Tibial artery (tissue), 4 donors: ENCODE measurements around the gene SEC24D.

ENCODE experiments used
- DNase-seq, 2 donors: peaks; one replicate each; pipeline ENCODE4 v3.0.0-alpha.2; 2019
- H3K27ac ChIP-seq, 2 donors: fragments of 200-600 bp; sonication (generic) in 1 of 2; 1 replicate in 1 of 2; 2 replicates in 1 of 2; pipeline ENCODE4 v1.5.1; 2018 to 2019; ENCODE audit warnings: mild to moderate bottlenecking in 1 of 2
- H3K27me3 ChIP-seq, 2 donors: fragments of 200-600 bp; sonication (generic) in 1 of 2; one replicate each; pipeline versions ENCODE4 v1.5.1 to v1.6.0; 2016 to 2019
- H3K36me3 ChIP-seq, 3 donors: fragments of 200-600 bp; sonication (generic) in 2 of 3; one replicate each; pipeline ENCODE4 v1.5.1; 2016 to 2019; ENCODE audit warnings: mild to moderate bottlenecking in 2 of 3
- H3K4me1 ChIP-seq, 4 donors: fragments of 200-600 bp; sonication (generic) in 2 of 4; 1 replicate in 3 of 4; 2 replicates in 1 of 4; pipeline ENCODE4 v1.5.1; 2016 to 2019
- H3K4me3 ChIP-seq, 2 donors: fragments of 200-600 bp; sonication (generic) in 1 of 2; 1 replicate in 1 of 2; 2 replicates in 1 of 2; pipeline ENCODE4 v1.5.1; 2018 to 2019; ENCODE audit warnings: mild to moderate bottlenecking in 2 of 2
- H3K9me3 ChIP-seq, 3 donors: fragments of 200-600 bp; sonication (generic) in 1 of 3; one replicate each; pipeline ENCODE4 v1.5.1; 2016 to 2019
- intact Hi-C: fragments of 100-400 bp; cut with DNase I; formaldehyde crosslinking; loops from one replicate; pipeline ENCODE4 v1.15.0; 2023; ENCODE audit warnings: low total_unique reads
- TF ChIP-seq, protein P1 (sequence below), 2 experiments: fragments of 200-600 bp in 1 of 2; fragments of 450-650 bp in 1 of 2; IDR thresholded peaks; one replicate each; pipeline ENCODE4 v1.5.1; 2017 to 2019; ENCODE audit warnings: antibody characterized with exemption in 2 of 2, mild to moderate bottlenecking in 1 of 2, moderate library complexity in 1 of 2

Gene SEC24D

DNA sequence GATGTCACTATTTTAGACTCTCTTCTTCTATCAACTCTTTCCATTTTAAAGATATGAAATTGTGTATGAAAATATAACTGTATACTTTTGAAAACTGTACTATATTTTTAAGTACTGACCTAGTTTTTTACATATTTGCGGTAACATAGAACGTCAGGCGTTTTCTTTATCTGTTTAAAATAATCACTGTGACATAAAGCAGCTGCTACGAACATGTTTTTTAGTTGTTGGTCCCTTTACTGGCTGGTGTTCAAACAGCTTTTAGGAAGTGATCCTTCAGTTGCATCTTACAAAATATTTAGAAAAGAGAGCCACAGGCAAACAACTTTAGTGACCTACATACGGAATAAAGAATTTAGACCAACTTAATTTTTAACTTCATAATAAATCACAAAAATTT, 77.6 kb downstream of the SEC24D start:
- DNase-seq = no peak
- peaks cover 0 to 5% (median 0%) of the 10 kb centered on the region in 3 donors for H3K36me3 ChIP-seq
- H3K4me3 ChIP-seq = no peak overlapping the region
- intact Hi-C loops = no loop called here
- H3K27me3 ChIP-seq = no peaks in the 10 kb centered on the region
- peaks cover 0 to 100% (median 77%) of the 10 kb centered on the region in 4 donors for H3K4me1 ChIP-seq
- TF ChIP-seq, protein P1, sequence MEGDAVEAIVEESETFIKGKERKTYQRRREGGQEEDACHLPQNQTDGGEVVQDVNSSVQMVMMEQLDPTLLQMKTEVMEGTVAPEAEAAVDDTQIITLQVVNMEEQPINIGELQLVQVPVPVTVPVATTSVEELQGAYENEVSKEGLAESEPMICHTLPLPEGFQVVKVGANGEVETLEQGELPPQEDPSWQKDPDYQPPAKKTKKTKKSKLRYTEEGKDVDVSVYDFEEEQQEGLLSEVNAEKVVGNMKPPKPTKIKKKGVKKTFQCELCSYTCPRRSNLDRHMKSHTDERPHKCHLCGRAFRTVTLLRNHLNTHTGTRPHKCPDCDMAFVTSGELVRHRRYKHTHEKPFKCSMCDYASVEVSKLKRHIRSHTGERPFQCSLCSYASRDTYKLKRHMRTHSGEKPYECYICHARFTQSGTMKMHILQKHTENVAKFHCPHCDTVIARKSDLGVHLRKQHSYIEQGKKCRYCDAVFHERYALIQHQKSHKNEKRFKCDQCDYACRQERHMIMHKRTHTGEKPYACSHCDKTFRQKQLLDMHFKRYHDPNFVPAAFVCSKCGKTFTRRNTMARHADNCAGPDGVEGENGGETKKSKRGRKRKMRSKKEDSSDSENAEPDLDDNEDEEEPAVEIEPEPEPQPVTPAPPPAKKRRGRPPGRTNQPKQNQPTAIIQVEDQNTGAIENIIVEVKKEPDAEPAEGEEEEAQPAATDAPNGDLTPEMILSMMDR (IDR thresholded peaks at IDR 0.05) = no peak
- no peaks in the 10 kb centered on the region for H3K9me3 ChIP-seq
- peak overlapping the region; percentile 81 to 84 for H3K27ac ChIP-seq

GRCh38 chr4:118757761-118758251, 78.1 kb downstream of the SEC24D start:
- no peak for DNase-seq
- TF ChIP-seq, protein P1 (IDR thresholded peaks at IDR 0.05) = no peak
- Histone ChIP-seq H3K4me1 (peaks cover 0 to 100% (median 73%) of the 10 kb centered on the region in 4 donors), H3K27me3 (no peaks in the 10 kb centered on the region), H3K36me3 (peaks cover 0 to 5% (median 0%) of the 10 kb centered on the region in 3 donors), H3K9me3 (no peaks in the 10 kb centered on the region), H3K4me3 (no peak overlapping the region), H3K27ac (peak overlapping the region; percentile 81 to 84)
- intact Hi-C loops = no loop called here

DNA sequence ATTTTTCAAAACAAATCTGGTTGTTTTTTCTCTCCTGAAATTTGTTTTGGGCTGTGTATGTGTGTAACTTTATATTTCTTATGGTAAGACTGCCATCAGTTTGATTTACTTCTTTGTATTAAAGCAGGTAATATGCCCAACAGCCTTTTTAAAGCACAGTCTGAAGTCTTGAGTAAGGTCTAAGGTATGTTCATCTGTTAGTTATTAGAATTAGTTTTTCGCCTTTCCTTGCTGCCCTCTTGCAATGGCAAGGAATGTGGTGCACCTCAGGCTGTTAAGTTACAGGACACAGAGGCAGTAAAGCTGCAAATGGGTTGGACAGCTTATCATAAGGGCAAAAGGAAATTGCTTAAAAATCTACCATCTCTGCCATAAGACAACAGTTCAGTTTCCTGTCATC, 79.0 kb downstream of the SEC24D start:
- TF ChIP-seq, protein P1 (IDR thresholded peaks at IDR 0.05) = no peak
- peak overlapping the region; percentile 81 to 84 for H3K27ac ChIP-seq
- no peak overlapping the region for H3K4me3 ChIP-seq
- H3K4me1 ChIP-seq = peaks cover 0 to 100% (median 65%) of the 10 kb centered on the region in 4 donors
- intact Hi-C loops = no loop called here
- no peak for DNase-seq
- no peaks in the 10 kb centered on the region for H3K27me3 ChIP-seq
- H3K9me3 ChIP-seq = no peaks in the 10 kb centered on the region
- H3K36me3 ChIP-seq = peaks cover 0 to 5% (median 1%) of the 10 kb centered on the region in 3 donors

DNA sequence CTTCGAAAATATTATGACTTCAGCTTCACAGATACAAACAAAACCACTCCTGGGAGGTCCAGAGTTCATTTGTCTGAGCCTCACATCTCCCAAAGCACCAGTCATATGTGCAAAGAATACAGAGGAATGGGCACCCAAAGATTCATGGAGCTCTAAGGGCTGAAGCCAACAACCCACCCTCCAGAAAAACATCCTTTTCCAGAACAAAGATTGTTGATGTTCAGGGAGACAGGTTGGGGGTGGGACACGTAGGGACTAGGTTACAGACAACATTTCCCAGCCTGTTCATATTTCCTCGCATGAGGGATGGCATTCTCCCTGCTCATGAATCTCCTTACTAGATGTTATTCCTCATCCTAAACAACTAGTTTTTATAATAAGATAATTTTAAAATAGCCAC, 79.5 kb downstream of the SEC24D start:
- Histone ChIP-seq H3K27me3 (no peaks in the 10 kb centered on the region), H3K4me1 (peaks cover 3 to 100% (median 62%) of the 10 kb centered on the region in 4 donors), H3K36me3 (peaks cover under 1 to 5% (median 5%) of the 10 kb centered on the region in 3 donors), H3K9me3 (no peaks in the 10 kb centered on the region), H3K4me3 (no peak overlapping the region), H3K27ac (peak overlapping the region; percentile 81 to 84)
- TF ChIP-seq, protein P1 (IDR thresholded peaks at IDR 0.05) = no peak
- no peak for DNase-seq
- intact Hi-C loops = no loop called here

DNA sequence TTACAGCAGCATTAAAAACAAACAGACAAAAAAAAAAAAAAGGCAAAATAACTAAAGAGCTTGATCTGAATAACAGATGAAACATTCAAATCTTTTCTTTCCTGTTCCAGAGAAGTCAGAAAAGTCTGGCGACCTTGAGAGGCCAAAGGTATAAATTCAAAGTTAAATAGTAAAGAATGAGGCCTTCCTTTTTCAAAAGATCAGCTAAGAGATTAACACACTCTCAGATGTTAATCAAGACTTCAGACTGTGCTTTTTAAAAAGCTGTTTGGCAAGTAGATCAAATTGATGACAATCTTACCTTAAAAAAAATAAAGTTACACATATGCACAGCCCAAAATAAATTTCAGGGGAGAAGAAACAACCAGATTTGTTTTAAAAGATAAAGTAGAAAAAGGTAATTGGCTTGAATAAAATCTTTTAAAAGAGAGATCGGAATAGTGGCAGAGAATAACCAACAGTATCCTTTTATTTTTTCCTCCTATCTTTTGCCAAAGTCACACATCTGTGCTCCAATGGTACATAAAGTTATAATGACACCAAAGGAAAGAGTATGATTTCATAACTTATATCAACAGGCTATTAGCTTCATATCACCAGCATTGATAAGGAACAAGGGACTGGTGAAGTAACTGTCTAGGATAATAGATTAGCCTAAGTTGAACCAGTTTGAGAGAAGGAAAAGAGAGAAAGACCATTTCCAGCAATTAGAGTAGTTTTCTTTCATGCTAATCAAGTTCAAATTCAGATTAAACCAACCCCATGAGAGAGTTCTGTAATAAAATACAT, 80.3 kb downstream of the SEC24D start:
- H3K4me1 ChIP-seq = peaks cover 6 to 96% (median 55%) of the 10 kb centered on the region in 4 donors
- DNase-seq = no peak
- no peak overlapping the region for H3K4me3 ChIP-seq
- peaks cover 5 to 10% (median 6%) of the 10 kb centered on the region in 3 donors for H3K36me3 ChIP-seq
- TF ChIP-seq, protein P1 (IDR thresholded peaks at IDR 0.05) = no peak
- H3K27me3 ChIP-seq = no peaks in the 10 kb centered on the region
- intact Hi-C loops = no loop called here
- no peaks in the 10 kb centered on the region for H3K9me3 ChIP-seq
- peak overlapping the region; percentile 81 to 84 for H3K27ac ChIP-seq
